GM19239 (cell line): ENCODE data around the gene CHN2.
A peak's percentile ranks its signal among the peaks of the same experiment; 100 is the strongest.

ENCODE experiments used
- DNase-seq: peaks from one replicate; pipeline ENCODE4 v3.0.0; 2011; ENCODE audit warnings: low spot score; ENCODE audit not compliant: insufficient read length
- FAIRE-seq: peaks from 2 replicates; lab custom pipeline; 2011; peaks lifted over from hg19 to GRCh38; lab: Jason Lieb, UNC

The CHN2 gene

DNA sequence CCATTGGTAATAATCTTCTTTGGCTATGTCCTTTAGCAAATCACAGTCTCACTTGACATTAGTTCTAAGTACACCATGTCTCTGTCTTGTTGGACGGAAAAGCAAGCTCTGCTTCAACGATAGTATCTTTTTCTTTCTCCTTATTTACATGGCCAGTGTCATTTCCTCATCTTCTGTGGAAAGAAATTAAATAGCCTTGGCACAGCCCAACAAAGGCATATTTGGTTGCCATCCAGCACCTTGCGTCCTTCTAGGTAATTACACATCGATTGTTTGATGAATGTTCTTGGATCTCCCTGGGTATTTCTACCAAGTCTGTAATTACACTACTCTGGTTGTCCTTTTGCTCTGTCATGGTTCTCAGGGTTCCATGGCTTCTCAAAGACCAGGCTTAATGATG lies 183.1 kb downstream of the CHN2 start:
- FAIRE-seq (no peak), DNase-seq (no peak)

DNA sequence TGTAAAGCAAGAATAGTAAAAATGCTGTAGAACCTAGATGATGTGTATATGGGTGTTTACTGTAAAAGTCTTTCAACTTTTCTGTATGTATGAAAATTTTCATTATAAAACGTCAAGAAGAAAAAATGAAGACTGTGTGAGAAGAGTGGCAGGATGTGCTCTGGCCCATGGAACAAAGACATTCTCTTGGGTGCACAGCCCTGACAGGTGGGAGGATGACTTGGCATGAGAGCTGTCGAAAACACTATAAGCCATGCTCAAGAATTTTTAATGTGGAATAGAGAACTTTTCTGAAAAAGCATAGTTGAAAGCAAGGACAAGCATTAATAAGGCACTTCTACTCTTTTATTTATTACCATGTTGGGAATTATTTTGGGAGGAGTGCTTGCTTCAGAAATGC lies 185.0 kb downstream of the CHN2 start:
- no peak for FAIRE-seq
- DNase-seq = no peak

DNA sequence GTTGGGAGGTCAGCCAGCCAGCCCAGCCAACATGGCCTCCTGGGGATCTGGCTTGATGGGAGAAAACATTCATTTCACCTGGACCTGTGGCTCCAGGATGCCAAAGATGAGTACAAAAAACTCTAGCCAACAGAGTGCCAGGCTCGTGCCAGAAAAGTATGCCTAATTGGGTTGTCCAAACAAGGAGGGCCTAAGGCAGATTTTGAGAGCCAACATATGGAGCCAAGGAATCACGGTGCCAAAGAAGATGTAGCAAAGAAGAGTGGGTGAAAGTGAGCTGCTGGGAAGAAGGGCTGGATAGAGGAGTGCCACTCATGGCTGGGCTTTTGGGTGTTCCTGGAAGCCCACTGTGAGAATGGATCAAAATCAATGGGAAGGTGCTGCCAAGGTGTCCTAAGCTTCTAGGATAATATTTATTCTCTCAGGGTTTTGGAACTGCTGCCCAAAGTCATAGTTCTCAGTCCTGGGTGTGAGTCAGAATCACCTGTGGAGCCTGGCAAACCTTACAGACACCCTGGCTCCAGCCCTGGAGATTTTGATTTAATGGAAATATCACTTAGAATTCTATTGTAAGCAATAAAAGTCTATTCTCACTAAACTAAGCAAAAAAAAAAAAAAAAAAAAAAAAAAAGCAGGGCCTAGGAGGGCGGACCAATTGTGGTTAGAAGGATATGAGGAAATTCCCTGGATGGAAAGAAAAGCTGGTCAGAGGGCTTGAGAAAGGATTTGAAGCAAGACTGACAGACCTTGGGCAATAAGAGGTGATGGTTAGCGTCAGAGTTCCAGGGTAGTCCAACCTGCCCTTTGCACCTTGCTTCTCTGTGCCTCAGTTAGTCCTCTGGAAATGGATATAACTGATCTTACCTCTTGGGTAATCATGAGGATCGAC lies 186.9 kb downstream of the CHN2 start:
- DNase-seq (no peak), FAIRE-seq (no peak)

DNA sequence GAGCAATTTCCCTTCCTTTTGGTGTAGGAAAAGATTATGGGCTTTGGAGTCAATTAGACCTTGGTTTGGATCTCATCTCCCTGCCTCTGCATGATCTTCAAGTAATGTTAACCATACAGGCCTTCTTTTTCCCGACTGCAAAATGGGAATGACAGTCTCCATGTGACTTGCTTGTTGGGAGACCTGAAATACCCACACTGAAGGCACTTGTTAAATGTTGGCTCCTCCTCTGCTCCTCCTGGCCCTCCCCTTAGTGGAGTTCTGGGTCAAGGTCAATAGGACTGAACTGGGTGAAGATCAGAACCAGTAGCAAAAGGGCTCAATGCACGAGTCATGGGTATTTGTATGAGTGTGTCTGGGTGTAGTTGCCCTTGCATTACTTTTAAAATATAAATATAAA lies 189.7 kb downstream of the CHN2 start:
- FAIRE-seq (no peak), DNase-seq (no peak)

DNA sequence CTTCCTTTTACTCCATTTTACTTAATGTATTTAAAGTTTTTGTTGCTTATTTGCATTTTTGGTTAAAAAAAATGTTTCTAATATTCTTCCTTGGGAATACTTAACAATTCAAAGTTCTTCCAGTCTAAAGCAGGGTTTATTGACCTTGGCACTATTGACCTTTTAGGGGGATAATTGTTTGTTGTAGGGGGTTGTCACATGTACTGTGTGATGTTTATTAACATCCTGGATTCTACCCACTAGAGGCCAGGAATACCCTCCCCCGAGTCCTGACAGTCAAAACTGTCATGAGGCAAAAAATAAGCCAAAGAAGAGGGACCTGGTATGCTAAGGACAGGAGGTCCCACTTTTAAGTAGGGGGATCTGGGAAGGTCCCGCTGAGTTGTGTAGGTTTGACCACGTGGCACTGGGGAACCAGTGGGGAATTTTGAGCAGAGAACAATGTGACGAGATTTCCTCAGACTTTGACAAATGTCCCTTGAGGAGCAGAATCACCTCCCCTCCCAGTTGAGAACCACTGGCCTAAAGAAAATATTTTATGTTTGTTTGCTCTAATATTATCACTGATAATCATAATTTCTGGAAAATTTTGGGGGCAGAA lies 190.7 kb downstream of the CHN2 start:
- no peak for FAIRE-seq
- no peak for DNase-seq

DNA sequence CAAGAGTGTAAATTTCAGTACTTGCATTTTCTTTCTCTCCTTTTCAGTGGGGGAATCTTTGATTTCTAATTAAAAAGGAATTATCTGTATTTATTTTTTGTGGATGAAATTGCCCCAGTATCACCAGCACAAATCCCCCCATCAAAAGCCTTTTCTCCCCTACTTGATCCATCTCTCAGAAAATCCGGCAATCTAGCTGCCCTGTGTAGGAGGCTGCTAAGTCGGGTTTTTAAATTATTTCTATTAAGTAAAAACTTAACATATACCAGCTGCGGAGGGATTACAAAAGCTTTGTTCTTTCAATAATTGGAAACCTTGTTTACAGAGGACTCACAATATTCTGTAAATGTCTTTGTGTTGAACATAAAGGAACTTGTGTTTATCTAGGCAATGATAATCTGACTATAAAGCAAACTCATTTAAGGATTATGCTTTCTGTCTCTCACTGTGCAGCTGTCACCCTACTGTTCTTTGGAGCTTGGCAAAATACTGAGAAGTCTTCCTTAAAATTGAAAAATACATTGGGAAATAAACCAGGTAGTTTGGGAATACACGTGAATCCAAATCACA lies 191.7 kb downstream of the CHN2 start:
- DNase-seq (no peak), FAIRE-seq (no peak)

DNA sequence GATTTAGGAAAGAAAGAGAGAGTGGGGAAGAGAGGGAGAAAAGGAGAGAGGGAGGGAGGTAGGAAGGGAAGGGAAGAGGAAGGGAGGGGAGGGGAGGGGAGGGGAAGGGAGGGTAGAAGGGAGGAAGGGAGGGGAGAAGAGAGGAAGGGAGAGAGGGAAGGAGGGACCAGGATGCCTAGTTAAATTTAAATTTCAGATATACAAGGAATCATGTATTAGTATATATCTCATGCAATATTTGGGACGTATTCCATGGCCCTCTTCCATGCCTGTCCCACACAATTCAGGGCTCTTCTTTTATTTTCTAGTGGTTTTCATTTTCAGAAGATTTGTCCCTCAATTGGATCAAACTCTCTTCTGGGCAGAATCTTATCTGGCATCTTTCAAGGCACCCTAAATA lies 196.7 kb downstream of the CHN2 start:
- DNase-seq (no peak), FAIRE-seq (no peak)

DNA sequence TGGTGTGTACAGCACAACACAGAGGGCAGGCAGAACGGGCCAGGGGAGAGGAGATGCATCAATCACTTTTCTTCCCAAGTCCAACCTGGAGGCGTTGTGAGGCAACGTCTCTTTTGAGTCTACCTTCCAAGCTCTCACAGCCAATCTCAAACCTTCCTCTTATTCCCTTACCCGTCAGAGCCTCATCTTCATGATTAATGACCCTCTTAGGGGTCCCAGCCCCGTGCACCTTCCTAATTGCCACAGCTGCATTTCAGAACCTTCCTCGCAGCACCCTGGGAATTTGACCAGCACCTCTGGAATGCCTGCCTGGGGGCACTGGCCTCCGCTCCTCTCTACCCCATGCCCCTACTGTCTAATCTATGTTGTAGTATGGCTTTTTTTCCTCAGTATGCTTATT lies 199.7 kb downstream of the CHN2 start:
- FAIRE-seq = no peak
- no peak for DNase-seq

DNA sequence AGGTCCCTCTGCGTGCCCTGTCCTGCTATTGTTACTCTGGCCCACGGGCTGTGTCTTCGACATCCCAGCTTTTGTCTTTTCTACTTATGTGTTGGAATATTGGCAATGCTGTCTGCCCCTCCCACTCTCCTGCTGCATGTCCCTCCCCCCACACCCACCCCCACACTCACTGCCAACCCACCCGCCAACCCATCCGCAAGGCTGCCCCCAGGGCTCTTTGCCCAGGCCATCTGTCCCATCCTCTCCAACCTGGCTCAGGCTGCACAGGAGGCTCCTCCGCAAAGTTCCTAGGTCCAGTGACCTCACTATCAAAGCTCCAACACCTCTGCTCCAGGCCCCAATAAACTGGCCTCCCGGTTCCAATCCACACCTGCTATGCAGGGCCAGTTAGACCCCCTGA lies 202.0 kb downstream of the CHN2 start:
- DNase-seq (no peak), FAIRE-seq (no peak)

DNA sequence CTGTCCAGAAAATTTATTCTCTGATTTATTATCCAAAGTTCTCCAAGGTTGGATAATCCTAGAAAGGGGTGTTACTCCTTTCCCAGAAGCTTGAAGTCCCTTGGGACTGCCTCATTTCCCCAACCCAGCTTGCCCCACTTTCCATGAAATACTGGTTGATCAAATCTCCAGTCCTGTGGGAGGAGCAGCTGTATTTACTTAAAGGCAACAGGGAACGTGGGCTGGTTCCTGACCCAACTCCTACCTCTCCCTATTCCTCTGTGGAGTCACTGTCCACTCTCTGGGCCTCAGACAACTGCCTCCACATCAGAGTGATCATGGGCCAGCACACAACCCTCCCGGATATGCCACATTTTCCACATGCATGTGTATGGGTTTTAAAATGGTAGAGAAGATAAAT lies 202.8 kb downstream of the CHN2 start:
- DNase-seq = no peak
- no peak for FAIRE-seq

DNA sequence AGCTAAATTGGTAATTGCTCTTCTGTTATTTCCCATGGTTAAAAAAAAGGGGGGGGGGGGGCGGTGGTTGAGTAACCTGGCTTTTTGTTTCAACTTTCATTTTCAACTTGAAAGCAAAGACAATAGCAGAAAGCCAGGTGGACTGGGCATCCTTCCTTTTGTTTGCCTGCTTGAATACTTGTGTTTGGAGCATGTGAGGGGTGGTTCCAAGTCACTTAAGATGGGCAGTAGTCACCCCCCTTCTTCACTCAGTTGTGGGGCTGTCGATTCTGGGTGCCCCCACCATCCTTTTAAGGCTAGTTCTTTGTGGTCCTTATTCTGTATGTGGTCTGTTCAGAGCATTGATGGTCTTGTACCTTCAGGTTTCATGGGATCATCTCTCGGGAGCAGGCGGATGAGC lies 203.4 kb downstream of the CHN2 start:
- FAIRE-seq = no peak
- DNase-seq = no peak

DNA sequence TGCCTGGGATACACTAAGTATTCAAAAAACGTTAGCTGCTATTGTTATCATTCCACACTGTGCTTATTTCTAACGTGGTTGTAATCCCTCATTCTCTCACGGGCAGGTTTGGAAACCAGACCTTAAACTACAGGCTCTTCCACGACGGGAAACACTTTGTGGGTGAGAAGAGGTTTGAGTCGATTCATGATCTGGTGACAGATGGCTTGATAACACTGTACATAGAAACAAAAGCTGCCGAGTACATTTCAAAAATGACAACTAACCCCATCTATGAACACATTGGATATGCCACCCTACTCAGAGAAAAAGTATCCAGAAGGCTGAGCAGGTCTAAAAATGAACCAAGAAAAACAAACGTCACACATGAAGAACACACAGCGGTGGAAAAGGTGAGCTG lies 205.9 kb downstream of the CHN2 start:
- no peak for DNase-seq
- no peak for FAIRE-seq

DNA sequence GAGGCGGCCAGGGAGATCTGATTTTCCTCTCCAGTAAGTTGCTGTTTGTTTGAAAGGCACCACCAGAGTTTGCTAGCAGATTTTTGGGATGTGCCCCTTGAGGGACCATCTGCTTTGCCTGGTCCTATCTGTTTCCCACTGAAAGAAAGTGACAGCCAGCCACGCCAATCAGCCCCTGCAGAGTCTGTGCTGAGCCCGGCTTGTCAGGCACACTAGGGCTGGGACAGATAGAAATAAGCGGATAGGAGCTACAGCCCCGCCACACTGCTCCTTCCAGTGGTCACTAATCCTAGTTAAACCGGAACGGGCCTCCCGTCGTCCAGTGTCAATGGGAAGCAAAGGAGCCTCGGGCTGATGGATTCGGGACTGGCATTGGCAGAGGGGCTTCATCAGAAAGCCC lies 207.2 kb downstream of the CHN2 start:
- DNase-seq = no peak
- no peak for FAIRE-seq

DNA sequence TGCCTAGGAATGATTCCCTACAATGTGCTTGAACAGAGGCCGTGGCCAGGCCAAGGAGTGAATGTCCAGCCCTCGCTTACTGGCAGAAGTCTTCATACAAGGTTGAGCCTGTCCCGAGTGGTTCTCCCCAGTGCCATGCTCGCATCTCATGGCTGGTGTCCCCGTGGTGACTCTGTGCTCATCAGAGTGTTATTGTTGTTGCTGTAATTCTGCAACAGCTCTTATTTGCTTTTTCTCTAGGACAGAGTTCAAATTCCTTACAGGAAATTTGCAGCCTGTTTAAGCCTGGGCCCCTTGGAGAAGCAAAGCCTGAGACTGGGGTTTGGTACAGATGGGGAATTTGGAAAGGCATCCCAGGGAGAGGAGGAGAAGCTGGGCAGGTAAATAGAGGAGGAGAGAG lies 211.3 kb downstream of the CHN2 start:
- no peak for FAIRE-seq
- no peak for DNase-seq

DNA sequence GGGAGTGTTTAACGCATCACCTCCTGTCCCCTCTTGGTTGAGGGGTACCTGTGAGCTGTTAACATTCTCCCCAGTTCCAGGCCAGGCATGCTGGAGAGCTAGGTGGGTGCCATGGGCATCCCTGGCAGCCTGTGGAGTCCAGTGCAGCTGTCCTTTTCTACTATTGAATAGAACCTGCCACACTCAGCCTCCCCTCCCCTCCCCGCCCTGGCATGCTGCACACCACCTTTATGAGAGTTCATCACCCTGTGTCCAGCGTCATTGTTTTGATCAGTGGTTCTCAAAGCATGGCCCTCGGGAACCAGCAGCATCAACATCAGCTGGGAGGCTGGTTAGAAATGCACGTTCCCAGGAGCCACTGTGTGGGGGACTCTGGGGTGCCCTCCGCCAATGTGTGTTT lies 211.8 kb downstream of the CHN2 start:
- DNase-seq (no peak), FAIRE-seq (no peak)

DNA sequence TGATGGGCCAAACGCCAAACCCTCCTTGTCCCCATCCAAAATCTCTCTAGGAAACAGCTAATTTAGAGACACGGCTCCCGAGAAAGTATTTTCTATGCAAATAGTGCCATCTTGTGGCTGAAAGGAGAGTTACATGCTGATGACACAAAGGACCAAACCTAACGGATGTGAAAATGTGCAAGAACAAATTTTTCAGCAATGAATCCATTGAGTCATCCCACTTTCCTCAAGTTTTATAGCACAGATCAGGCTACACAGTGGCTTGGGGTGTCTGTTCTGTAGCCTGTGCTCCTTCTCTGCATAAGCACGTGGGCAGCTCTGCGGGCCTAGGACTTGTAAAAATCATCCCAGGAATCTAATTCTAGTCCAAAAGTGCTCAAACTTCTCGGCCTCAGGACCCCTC lies 214.3 kb downstream of the CHN2 start:
- FAIRE-seq (peak; percentile 98), DNase-seq (peak; percentile 50)

DNA sequence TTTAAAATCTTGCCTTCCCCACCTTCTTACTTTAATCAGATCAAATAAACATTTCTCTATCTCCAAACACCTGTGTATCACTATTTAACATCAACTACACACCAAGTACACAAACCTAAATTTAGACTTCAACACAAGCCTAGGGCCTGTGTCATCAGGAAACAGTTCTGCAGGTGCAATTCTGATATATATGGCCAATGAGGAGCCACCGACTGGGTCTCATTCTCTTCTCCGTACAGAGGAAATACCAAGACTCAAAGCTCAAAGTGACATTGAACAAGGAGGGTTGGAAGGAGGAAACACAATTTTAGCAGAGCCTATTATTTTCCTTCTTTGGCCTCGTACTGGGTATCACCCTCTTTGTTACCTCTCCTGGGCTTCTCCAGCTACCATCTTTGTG lies 216.4 kb downstream of the CHN2 start:
- no peak for FAIRE-seq
- no peak for DNase-seq

DNA sequence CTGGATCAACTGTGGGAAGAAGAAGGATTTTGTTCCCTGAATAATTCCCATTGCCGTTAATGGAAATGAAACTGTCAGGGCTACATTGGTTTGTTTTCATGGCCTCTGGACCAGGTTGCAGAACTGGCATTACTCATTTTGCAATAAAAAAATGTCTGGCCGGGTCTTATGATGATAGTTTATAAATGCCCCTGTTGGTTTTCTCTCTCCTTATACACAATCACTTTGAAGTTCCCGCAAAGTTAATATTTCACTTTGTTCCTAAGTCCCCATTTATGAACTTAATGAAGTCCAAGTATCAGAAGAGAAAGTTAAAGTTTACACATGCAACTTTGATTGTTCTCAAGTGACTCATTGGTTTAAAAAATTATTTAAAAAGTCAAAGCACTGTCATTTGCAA lies 218.3 kb downstream of the CHN2 start:
- DNase-seq = no peak
- FAIRE-seq = no peak

DNA sequence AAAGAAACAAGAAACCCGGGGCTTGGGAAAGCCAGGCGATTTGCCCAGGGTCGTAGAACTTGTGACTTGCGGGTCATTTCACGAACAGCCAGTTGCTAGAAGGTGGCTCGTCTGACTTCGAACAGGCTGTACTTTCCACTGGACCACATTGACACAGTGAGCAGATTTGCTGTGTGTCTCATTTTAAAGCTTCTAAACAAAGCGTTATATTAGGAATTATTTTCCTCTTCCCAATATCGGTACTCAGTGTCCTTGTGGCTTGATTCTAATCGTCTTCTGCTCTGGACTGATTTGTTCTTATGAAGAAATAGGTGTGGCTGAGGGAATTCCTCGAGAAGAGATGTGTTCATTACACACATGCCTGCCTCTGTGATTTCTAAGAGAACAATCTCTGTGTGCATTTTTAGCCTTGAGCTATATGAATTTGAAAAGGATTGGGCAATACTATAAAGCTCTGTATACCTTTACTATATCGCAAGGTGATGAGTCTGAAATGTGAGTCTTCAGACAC lies 219.1 kb downstream of the CHN2 start:
- FAIRE-seq (no peak), DNase-seq (no peak)

DNA sequence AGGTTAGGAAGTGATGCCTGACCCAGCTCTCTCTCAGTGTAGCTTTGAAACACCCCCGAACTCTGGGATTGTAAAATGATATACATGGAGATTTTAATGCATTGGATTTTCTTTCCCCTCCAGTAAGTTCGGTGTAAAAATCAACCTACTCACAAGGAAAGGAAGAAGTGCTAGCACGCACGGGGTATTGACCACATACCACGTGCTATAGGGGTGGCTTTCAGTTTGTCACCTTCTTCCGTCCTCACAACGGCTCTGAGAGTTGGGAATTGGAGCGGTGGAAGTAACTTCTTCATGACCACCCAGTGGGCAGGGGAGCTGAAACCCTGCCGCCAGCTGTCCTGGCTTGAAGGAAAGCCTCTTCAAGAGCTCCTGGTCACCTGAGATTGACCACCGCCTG lies 219.6 kb downstream of the CHN2 start:
- DNase-seq (no peak), FAIRE-seq (no peak)

DNA sequence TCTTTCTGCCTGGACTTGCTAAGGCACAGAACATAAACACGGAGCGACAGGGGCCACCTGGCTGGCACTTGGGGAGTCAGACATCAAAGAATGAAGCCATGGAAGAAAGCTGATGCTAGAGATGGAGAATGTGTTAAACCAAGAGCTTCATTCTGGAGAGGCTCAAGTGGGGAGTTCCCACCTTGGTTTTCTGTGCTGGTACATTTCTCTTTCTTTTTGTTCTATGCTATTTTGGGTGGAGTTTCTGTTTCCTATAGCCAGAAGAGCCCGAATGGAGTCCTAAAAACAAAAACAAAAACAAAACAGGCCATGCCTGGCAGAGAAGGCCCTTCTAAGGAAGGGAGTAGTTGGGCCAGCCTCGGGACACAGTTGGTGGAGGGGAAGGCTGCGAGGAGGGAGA lies 220.6 kb downstream of the CHN2 start:
- FAIRE-seq (no peak), DNase-seq (no peak)
